Cerebellar nuclear complex (tissue), 1 donor: ENCODE measurements around the gene SCARB2.
"Not testable (repeated sequence)": the region's sequence is repeated elsewhere in the genome, so short reads cannot be mapped to it uniquely, and the experiment has no call there.

Source experiments
- DNase-seq, 2 experiments: peaks; one replicate each; lab custom pipeline; 2025; lab: John Stamatoyannopoulos, UW

SCARB2 gene, protein sequence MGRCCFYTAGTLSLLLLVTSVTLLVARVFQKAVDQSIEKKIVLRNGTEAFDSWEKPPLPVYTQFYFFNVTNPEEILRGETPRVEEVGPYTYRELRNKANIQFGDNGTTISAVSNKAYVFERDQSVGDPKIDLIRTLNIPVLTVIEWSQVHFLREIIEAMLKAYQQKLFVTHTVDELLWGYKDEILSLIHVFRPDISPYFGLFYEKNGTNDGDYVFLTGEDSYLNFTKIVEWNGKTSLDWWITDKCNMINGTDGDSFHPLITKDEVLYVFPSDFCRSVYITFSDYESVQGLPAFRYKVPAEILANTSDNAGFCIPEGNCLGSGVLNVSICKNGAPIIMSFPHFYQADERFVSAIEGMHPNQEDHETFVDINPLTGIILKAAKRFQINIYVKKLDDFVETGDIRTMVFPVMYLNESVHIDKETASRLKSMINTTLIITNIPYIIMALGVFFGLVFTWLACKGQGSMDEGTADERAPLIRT

DNA sequence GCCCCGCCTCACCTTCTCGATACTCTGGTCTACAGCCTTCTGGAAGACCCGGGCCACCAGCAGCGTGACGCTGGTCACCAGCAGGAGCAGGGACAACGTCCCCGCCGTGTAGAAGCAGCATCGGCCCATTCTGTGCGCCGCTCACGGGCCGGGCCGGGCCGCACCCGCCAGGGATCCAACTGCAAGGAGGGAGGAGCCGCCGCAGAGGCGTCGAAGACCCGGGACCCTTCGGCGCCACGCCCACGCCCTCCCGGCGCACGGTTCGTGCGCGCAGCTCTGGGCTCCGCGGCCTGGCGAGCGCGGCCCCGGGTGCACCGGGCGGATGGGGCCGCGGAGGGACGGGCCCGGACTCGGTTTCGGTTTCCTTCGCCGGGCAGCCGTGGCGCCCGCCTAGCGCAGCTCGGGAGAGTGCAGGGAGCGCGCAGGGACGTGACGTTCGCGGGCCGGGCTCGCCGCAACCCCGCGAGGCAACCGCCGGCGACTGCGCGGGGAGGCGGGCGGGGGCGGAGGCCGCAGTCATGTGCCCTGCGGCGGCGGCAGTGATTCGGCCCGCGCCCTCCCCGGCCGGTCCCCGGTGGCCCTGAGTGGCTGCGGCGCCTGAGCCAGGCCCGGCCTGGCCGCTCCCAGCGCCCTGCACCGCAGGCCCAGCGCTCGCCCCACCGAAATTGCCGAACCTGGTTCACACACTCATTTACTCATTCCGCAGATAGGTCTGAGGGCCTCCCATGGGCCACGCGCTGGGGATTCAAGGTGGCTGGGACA, at the start of gene SCARB2:
SCARB2 (minus strand) TSS at position 410 of the 762 bp plus-strand sequence; CDS start at position 129, 281 bp downstream.
- no peak for DNase-seq

DNA sequence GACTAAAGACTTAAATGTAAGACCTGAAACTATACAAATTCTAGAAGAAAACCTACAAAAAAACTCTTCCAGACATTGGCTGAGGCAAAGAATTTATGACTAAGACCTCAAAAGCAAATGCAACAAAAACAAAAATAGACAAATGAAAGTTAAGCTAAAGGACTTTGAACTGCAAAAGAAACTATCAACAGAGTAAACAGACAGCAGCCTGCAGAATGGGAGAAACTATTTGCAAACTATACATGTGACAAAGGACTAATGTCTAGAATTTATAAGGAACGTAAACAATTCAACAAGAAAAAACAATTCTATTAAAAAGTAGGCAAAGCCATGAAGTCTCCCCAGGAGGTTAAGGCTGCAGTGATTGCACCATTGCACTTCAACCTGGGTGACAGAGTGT, 46.9 kb upstream of the SCARB2 start:
- DNase-seq: no peak

DNA sequence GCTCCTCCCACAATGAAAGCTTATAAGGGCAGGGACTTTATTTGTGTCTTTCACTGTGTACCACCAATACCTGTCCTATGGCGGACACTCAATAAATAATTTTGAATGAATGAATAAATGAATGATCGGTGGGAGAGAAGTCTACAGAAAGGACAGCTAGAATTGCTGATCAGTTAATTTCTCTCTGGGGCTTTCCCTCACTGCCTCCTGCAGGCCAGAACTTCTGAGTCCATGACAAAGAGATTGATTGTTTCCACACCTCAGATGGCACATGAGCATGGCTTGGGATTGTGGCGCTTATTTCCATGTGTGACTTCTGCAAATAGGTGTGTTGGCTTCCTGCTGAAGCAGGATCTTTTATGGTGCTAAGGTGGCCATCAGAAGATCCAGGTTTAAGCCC, 44.2 kb upstream of the SCARB2 start:
- no peak for DNase-seq

DNA sequence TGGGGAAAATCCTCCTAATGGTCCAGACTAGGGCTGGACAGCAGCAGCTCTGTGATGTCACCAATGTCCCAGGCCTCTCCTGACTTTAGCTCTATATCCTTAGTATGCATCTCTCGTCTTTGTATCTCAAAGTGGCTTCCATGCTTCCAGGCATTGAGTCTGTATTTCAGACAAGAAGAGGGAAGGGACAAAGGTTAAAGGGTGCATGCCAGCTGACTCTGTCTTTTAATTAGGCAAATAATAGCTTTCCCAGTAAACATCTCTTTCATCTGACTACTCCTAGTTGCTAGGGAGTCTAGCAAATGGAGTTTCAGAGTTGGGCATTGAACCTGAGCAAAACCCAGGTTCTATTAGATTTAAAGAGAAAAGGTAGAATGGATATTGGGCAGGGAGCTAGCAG, 43.3 kb upstream of the SCARB2 start:
- DNase-seq: no peak

DNA sequence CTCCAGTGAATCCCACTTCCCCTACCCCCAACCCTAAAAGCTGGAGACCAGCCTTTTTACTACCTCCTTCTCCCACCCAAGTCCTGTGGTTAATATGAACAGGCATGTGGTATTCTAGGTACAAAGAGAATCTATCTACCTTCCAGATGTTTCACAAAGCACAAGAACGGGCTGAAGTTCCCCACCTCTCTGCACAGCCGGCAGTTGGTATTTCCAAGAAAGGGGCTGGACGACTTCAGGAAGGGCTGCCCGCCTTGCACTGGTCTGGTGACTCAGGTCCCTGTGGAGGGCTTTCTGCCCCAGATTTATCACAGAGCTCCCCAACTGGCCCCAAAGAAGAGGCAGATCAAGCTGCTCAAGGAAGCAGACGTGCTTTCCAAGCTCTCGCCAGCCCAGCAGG, 42.4 kb upstream of the SCARB2 start:
- no peak for DNase-seq

DNA sequence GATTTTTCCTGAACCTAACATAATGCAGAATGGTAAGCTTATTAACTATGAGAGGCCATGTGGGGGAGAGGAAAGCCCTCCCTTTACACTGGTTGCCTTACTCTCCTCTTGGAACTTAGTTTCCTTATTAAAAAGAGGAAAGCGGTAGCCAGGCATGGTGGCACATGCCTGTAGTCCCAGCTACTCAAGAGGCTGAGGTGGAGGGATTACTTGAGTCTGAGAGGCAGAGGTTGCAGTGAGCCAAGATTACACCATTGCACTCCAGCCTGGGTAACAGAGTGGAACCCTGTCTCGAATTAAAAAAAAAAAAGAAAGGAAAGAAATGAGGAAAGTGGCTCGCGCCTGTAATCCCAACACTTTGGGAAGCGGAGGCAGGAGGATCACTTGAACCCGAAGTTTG, 39.9 kb upstream of the SCARB2 start:
- no peak for DNase-seq

DNA sequence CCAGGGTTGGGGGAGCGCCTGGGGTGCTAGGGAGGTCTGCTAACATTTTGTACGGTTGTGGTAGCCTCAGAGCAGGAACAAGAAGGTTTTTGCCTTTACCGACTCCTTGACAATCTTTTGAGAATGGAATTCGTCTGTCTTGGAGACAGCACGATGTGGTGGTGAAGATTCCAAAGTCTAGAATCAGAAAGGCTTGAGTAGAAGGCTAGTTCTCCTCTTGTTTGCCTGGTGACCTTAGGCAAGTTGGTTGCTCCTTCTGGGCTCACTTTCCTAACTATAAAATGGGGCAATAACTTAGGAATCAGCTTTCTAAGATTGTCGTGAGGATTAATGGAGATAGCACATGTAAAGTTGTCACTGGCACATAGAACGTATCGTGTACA, 38.6 kb upstream of the SCARB2 start:
- no peak for DNase-seq

DNA sequence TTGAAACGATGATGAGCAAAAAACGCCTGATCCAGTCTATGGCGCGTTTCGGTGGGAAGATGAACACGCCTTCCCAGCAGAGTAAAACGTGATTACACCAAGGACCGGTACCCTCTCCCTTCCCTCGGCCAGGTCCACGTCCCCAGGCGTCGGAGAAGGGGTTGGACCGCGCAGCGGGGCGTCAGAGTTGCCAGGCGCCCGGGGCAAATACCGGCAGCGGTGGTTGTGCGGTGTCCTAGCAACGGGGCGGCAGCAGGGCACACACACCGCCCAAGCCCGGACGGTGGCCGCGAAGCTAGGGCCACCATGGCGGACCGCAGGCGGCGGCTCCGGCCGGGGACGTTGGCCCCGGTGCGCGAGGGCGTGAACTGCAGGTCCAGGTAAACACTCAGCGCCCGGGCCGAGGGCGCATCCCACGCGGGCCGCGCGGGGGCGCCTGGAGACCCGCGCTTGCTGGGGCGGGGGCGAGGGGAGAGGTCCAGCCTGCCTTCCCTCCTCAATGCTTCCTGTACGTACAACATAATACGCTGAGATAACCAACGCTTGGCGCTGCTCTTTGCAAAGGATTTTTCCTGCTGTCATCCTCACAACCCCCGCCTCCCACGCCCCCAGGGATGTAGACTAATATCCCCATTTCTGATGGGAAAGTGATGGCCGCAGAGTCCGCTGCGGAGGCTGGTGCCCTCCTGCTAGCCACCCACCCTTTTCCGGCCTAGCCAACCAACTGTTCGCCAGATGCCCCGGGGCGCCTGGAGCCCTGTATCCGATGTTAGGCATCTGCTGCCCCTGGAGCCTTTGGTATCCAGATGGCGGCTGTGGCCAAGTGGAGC, 38.0 kb upstream of the SCARB2 start, which contains the start of gene FAM47E:
FAM47E (plus strand) TSS at position 281 of the 830 bp plus-strand sequence; CDS start at position 307, 26 bp downstream.
- peak in 1 of 2 experiments; percentile 30 for DNase-seq

DNA sequence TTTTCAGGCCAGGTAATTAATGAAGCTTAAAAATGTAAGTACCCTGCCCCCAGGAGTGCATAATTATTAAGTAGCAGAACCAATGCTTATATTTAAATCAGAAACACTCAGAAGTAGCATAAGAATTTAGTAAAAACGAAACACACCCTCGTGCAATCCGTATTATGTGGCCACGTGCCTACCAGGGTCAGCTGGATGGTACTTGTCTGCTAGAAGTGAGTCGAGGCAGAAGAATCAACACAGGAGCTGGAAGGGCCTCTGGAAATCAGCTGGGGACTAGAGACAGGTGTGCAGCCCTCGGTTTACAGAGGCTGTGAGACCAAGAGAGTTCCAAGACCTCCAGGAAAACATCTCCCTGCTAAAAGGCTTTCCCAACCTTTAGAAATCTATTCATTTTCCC, 37.3 kb upstream of the SCARB2 start:
- no peak for DNase-seq

DNA sequence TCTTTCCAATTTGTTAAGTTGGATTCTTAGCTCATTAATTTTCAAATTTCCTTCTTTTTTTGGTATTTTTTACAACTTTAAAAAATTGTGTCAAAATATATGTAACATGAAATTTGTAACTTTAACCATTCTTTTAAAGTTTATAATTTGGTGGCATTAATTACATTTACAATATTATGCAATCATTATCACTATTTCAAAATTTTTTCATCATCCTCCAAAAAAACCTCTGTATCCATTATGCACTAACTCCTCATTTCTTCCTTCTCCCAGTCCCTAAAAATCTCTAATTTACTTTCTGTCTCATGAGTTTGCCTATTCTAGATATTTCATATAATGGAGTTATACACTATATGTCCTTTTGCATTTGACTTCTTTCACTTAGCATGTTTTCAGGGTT, 33.2 kb upstream of the SCARB2 start:
- DNase-seq: no peak

DNA sequence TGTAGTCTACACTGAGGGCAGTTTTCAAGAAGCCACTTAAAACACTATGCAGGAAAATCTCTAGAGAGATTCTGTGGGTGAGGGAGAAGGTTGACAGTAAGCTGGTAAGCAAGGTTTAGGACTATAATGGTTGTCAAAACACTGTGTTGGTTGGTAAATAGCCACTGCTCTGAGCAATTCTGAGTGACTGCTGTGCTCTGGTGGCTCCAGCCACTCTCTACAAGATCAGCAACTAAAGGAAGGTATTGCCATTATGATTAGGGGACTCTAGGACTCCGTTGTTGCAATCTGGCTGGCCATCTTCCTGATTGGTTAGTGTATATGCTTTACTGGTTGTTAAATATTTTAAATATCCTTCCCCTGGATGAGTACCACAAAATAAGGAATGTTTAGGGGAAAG, 32.4 kb upstream of the SCARB2 start:
- no peak for DNase-seq

DNA sequence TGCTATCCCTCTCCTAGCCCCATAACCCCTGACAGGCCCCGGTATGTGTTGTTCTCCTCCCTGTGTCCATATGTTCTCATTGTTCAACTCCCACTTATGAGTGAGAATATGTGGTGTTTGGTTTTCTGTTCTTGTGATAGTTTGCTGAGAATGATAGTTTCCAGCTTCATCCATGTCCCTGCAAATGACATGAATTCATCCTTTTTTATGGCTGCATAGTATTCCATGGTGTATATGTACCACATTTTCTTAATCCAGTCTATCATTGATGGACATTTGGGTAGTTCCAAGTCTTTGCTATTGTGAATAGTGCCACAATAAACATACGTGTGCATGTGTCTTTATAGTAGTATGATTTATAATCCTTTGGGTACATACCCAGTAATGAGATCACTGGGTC, 30.3 kb upstream of the SCARB2 start:
- not testable (repeated sequence) for DNase-seq

DNA sequence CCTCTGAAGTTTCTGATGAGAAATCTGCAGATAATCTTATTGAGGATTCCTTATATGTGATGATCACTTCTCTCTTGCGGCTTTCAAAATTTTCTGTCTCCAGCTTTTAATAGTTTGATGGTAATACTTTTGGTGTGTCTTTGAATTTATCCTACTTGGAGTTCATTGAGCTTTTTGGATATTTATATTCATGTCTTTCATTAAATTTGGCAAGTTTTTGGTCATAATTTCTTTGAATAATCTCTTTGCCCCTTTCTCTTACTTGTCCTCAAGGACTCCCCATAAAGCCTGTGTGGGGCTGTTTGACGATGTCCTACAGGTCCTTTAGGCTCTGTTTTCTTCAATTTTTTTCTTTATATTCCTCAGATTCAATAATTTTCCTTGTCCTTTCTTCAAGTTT, 26.6 kb upstream of the SCARB2 start:
- DNase-seq: no peak

DNA sequence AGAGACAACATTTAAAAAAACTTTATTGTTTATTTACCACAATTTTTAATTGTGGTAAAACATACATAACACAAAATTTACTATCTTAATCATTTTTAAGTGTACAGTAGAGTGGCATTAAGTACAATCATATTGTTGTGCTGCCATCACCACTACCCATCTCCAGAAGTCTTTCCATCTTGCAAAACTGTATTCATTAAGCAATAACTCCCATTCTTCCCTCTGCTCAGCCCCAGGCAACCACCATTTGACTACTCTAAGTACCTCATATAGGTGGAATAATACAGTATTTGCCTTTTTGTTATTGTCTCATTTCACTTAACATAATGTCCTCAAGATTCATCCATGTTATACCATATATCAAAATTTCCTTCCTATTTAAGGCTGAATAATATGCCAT, 25.1 kb upstream of the SCARB2 start:
- no peak for DNase-seq

DNA sequence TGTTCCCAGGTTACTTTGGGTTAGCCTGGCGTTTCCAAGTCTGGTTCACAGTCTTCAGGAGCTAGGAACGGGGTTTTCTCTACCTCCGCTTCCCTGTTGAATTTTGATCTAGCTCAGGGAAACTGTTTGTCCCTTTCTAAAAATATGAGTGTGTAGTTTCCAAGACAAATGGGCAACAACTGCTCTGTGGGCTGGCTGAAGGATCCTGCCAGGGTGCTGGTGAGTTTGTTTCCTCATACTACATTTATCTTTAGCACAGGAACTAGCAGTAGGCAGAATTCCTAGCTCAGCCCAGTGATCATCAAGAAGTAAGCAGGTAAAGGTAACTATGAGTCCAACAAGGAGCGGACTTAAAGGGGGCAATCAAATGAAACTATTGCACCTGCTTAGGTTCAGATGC, 24.6 kb upstream of the SCARB2 start:
- DNase-seq: no peak

DNA sequence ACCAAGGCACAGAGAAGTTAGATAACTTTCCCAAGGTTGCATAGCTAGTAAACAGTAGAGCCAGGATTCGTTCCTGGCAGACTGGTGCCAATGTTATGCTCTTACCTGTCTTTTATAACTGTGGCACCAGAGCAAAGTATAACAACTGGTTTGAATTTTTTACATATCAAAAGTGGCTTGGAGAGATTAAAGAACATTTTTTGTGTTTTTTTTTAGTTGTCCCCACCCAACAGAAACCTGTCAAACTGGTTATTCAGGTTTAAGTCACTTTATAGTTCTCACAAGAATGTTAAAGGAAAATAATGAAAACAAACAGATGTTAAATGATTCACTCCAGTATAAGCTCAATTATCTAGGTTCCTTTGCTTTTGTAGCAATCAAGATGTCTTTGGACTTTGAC, 22.3 kb upstream of the SCARB2 start:
- no peak for DNase-seq

DNA sequence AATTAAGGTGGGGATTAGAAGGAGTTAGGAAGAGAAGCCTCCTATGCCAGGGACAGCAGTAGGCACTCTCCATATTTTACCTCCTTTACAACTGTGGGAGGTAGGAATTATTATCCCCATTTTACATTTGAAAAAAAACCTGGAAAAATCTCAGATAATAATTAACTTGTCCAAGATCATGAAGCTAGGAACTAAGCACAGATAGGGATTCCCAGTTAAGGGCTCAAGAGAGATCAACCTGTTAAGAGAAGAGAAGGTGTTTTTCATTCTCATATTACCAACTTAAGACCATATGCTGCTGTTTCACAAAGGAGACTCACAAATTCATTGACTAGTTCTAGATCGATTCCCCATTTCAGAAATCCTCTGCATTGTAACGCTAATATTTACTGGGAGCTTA, 21.8 kb upstream of the SCARB2 start:
- DNase-seq: no peak

DNA sequence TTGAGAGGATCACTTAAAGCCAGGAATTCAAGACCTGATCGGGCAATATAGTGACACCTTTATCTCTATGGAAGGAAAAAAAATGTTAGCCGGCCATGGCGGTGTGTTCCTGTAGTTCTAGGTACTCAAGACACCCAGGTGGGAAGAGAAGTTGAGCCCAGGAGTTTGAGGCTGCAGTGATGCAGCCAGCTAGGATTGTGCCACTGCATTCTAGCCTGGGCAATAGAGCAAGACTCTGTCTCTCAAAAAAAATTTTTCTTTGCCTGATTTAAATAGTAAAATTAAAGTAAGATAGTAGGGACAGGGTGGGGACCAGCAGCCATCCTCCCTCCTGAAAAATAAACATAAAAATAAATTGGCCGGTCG, 21.0 kb upstream of the SCARB2 start:
- no peak for DNase-seq

DNA sequence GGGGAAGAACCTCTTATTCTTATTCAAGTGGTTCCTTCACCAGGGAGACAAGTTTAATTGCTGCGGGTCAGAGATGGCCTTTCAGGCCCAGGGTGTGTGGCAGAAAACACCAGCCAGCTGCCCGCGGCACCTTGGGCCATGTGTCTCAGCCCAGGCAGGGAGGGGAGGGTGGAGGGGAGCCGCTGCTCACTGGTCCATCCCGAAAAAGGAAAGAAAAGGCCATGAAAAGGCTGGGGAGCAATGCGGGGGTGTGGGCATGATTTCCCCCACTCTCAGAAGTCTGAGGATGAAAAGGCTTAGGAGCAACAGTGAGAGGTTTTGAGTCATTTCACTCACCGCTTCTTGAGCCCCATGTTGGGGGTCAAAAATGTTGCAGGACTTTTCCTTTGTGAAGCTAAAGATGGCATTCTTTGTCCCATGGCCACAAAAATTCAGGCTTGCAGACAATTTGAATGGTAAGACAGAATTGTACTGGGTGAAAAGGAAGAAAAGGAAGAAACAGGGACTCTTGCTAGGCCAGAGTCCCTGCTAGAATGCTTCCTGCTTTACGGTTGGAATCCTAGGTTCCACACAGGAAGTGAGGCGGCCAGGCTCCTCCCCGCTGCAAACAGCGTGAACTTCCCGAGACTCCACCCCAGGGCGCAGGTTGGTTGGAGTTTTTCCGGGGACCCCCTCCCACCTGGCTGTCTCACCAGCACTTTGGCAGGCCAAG, 20.5 kb upstream of the SCARB2 start:
- no peak for DNase-seq

DNA sequence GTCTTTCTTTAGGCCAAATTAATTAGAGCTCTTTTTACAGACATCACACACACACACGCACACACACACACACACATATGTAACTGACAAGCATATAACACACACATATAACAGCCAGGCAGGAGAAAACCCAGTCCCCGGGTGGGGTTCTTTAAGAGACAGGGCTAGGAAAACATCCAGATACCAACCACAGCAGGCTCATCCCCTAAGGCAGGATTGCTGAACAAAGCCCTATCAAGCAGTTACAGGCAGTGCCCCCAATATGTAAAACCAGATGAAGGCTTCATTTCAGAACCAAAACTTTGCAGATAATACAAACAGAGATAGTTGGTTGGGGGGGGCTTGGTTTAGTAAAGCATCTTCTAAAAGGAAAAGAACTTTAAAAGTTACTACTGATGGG, 19.9 kb upstream of the SCARB2 start:
- DNase-seq: no peak

DNA sequence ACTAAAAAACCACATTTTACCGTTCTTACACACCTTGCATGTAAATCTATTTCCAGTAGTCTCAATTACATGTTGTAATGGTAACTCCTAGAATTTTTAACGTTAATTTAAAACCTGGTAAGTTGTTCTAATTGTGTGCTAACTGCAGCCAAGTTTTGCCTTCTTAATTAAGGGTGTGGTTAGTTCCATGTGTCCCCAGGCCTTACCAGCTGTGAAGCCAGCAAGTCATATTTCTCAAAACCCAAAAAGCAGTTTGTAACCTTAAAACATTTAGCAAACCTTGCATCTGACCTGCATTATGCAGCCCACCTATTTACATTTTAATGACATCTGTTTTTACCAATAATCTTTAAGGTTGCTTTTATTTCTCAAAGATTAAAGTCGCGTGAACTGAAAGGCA, 19.5 kb upstream of the SCARB2 start:
- no peak for DNase-seq

DNA sequence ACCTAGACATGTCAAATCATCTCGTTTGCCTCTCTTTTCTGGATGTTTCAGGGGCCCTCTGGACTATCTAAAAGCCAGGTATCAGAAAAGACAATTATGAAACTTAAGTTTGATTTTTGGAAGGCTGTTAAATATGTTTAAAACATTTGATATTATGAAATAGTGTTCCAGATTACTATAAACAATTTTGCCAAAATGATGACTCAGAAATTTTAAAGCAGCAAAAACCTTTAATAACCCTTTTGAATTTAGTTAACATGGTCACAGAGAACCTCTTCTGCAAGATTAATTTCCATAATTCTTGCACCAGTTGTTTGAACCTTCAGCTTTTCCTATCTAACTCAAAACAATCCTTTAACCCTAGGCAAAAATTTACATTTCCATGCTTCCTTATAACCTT, 19.1 kb upstream of the SCARB2 start:
- DNase-seq: no peak
